Measurements from ENCODE around the gene NME3. TPM values are rescaled to one million over a fixed set of nuclear protein-coding genes. Genes with fewer than 3 reads are reported as not detected.

The NME3 gene
- total and polyA plus RNA-seq, 9 of the 15 experiments (the other 6 are each of a cell fraction or from before 2014, with no cell fraction given): 0.68 to 76.3 (median 11.5) TPM

DNA sequence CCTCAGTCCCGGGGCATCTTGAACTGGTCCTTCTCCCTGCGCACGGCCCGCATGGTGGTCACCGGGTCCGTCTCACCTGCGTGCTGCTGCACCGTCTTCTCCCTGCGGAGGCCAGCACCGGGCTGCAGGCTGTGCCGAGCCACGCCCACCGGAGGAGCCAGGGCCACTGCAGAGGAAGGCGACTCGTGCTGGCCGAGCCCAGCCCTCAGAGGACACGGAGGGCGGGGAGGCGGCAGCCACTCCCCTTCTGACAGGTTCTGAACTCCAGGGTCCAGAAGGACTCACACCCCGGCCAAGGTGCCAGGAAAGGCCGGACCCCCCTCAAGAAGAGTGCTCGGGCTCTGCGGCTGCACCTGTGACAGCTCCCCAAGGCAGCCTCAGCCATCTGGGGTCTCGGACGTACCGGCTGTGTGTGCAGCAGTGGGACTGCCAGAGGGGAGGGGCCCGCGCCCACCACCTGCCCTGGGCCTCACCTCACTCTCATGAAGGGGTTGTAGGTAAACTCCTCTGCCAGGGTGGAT, 38.0 kb upstream of the NME3 start:
- no peak overlapping the region for H3K4me2 ChIP-seq (ENCODE audit: insufficient read depth, low read length)
- H3K27ac ChIP-seq (ENCODE audit: extremely low read depth, low read depth, low read length): no peak overlapping the region
- H3K36me3 ChIP-seq (ENCODE audit: control insufficient read depth, insufficient read depth, low read length): peaks cover 3% of the 10 kb centered on the region; the same call in 1 of the 3 replicates
- ChIA-PET CTCF (ENCODE audit: low intra/inter-chr PET ratio) (no interaction called here), POLR2A (no interaction called here)
- 0 out of 4 replicates have a peak overlapping the region, but pooled peaks of 1 of the 2 experiments have one; percentile 17 for H3K9ac ChIP-seq (ENCODE audit: insufficient read depth in 1 of 2, low read depth in 2 of 2, low read length in 2 of 2)
- intact Hi-C loops (cut with micrococcal nuclease) (no loop called here), in situ Hi-C loops (cut with MboI) (no loop called here)
- H3K9me1 ChIP-seq (ENCODE audit: control insufficient read depth, insufficient read depth, low read length): no peaks in the 10 kb centered on the region
- H3K9me3 ChIP-seq (replicated peaks; ENCODE audit: control insufficient read depth, insufficient read depth, low read depth, low read length): no peaks in the 10 kb centered on the region
- no TSS peak for BruUV-seq (replicated peaks)
- WGBS (ENCODE audit: insufficient coverage, low coverage, missing lambda C conversion rate): 53% methylated on average over 15 of the region's 28 CpGs
- peak; percentile 40 to 71 (median 56) for DNase-seq (ENCODE audit: extremely low read depth in 1 of 4, low spot score in 3 of 4)
- peaks cover 0 to 20% of the 10 kb centered on the region in 2 experiments; a peak in 3 of 5 replicates for H3K4me1 ChIP-seq (replicated peaks in 1 of 2; ENCODE audit: control insufficient read depth in 2 of 2, insufficient read depth in 2 of 2, low read length in 2 of 2)
- no peaks in the 10 kb centered on the region for H3K79me2 ChIP-seq (ENCODE audit: control insufficient read depth, insufficient read depth, low read length)
- H2AFZ ChIP-seq (ENCODE audit: low read depth, low read length): no peak overlapping the region
- peak; percentile 95 for ATAC-seq
- H3K27me3 ChIP-seq (ENCODE audit: control insufficient read depth in 2 of 2, insufficient read depth in 2 of 2, low read length in 2 of 2): no peaks in the 10 kb centered on the region
- no peak overlapping the region for H3K4me3 ChIP-seq
- H4K20me1 ChIP-seq (replicated peaks; ENCODE audit: control insufficient read depth, insufficient read depth, low read length): no peaks in the 10 kb centered on the region; the same call in 1 of the 2 replicates
- FAIRE-seq: no peak
- TF ChIP-seq EZH2 (IDR thresholded peaks at IDR 0.05; ENCODE audit: borderline replicate concordance, low read depth, low read length): no peak
- TF ChIP-seq, protein P1, sequence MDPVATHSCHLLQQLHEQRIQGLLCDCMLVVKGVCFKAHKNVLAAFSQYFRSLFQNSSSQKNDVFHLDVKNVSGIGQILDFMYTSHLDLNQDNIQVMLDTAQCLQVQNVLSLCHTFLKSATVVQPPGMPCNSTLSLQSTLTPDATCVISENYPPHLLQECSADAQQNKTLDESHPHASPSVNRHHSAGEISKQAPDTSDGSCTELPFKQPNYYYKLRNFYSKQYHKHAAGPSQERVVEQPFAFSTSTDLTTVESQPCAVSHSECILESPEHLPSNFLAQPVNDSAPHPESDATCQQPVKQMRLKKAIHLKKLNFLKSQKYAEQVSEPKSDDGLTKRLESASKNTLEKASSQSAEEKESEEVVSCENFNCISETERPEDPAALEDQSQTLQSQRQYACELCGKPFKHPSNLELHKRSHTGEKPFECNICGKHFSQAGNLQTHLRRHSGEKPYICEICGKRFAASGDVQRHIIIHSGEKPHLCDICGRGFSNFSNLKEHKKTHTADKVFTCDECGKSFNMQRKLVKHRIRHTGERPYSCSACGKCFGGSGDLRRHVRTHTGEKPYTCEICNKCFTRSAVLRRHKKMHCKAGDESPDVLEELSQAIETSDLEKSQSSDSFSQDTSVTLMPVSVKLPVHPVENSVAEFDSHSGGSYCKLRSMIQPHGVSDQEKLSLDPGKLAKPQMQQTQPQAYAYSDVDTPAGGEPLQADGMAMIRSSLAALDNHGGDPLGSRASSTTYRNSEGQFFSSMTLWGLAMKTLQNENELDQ (CRISPR knock-in tag; IDR thresholded peaks at IDR 0.05; ENCODE audit: borderline replicate concordance): no peak
- no peak for TF ChIP-seq MYC (IDR thresholded peaks at IDR 0.05; ENCODE audit: low read depth, low read length)
- no peak for TF ChIP-seq MYC (CRISPR knock-in tag; IDR thresholded peaks at IDR 0.05; ENCODE audit: borderline replicate concordance, low read depth)
- TF ChIP-seq, protein P2, sequence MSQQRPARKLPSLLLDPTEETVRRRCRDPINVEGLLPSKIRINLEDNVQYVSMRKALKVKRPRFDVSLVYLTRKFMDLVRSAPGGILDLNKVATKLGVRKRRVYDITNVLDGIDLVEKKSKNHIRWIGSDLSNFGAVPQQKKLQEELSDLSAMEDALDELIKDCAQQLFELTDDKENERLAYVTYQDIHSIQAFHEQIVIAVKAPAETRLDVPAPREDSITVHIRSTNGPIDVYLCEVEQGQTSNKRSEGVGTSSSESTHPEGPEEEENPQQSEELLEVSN (IDR thresholded peaks at IDR 0.05; ENCODE audit: borderline replicate concordance in 1 of 2, extremely low read depth in 1 of 2, insufficient read depth in 1 of 2, insufficient read length in 1 of 2, low read depth in 1 of 2, low read length in 1 of 2, poor library complexity in 1 of 2, severe bottlenecking in 1 of 2): peak in 1 of 2 experiments; percentile 17
- TF ChIP-seq HDAC2 (IDR thresholded peaks at IDR 0.05): no peak
- TF ChIP-seq, protein P3, sequence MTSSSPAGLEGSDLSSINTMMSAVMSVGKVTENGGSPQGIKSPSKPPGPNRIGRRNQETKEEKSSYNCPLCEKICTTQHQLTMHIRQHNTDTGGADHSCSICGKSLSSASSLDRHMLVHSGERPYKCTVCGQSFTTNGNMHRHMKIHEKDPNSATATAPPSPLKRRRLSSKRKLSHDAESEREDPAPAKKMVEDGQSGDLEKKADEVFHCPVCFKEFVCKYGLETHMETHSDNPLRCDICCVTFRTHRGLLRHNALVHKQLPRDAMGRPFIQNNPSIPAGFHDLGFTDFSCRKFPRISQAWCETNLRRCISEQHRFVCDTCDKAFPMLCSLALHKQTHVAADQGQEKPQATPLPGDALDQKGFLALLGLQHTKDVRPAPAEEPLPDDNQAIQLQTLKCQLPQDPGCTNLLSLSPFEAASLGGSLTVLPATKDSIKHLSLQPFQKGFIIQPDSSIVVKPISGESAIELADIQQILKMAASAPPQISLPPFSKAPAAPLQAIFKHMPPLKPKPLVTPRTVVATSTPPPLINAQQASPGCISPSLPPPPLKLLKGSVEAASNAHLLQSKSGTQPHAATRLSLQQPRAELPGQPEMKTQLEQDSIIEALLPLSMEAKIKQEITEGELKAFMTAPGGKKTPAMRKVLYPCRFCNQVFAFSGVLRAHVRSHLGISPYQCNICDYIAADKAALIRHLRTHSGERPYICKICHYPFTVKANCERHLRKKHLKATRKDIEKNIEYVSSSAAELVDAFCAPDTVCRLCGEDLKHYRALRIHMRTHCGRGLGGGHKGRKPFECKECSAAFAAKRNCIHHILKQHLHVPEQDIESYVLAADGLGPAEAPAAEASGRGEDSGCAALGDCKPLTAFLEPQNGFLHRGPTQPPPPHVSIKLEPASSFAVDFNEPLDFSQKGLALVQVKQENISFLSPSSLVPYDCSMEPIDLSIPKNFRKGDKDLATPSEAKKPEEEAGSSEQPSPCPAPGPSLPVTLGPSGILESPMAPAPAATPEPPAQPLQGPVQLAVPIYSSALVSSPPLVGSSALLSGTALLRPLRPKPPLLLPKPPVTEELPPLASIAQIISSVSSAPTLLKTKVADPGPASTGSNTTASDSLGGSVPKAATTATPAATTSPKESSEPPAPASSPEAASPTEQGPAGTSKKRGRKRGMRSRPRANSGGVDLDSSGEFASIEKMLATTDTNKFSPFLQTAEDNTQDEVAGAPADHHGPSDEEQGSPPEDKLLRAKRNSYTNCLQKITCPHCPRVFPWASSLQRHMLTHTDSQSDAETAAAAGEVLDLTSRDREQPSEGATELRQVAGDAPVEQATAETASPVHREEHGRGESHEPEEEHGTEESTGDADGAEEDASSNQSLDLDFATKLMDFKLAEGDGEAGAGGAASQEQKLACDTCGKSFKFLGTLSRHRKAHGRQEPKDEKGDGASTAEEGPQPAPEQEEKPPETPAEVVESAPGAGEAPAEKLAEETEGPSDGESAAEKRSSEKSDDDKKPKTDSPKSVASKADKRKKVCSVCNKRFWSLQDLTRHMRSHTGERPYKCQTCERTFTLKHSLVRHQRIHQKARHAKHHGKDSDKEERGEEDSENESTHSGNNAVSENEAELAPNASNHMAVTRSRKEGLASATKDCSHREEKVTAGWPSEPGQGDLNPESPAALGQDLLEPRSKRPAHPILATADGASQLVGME (CRISPR knock-in tag; IDR thresholded peaks at IDR 0.05): no peak
- no peak for TF ChIP-seq ZNF584 (CRISPR knock-in tag; IDR thresholded peaks at IDR 0.05; ENCODE audit: low read depth)
- no peak for TF ChIP-seq MAFK (IDR thresholded peaks at IDR 0.05; ENCODE audit: low read length)
- no peak for TF ChIP-seq CSDE1 (IDR thresholded peaks at IDR 0.05)
- no peak for TF ChIP-seq NR2C2 (CRISPR knock-in tag; IDR thresholded peaks at IDR 0.05)
- no peak for TF ChIP-seq NR2C2 (tag; IDR thresholded peaks at IDR 0.05)
- no peak for TF ChIP-seq ZNF717 (CRISPR knock-in tag; IDR thresholded peaks at IDR 0.05)
